ENCODE measurements around the gene LBHD2.
"Not testable (repeated sequence)": the region's sequence is repeated elsewhere in the genome, so short reads cannot be mapped to it uniquely, and the experiment has no call there.

Gene LBHD2

GRCh38 chr14:103118018-103118662, 34.1 kb downstream of the LBHD2 start:
- no peak for TF ChIP-seq CTCF (IDR thresholded peaks at IDR 0.05; ENCODE audit: insufficient read depth, low read depth, low read length, missing control alignments)
- H3K4me3 ChIP-seq (ENCODE audit: low read length), result no peak overlapping the region
- no peak for DNase-seq (ENCODE audit: low read depth)

GRCh38 chr14:103118663-103119404, 34.8 kb downstream of the LBHD2 start:
- no peak for DNase-seq (ENCODE audit: low read depth)
- no peak overlapping the region for H3K4me3 ChIP-seq (ENCODE audit: low read length)
- no peak for TF ChIP-seq CTCF (IDR thresholded peaks at IDR 0.05; ENCODE audit: insufficient read depth, low read depth, low read length, missing control alignments)

GRCh38 chr14:103119527-103119926, 35.5 kb downstream of the LBHD2 start:
- not testable (repeated sequence) for H3K4me3 ChIP-seq (ENCODE audit: low read length); DNase-seq (ENCODE audit: low read depth)

GRCh38 chr14:103121121-103121845, 37.3 kb downstream of the LBHD2 start:
- no peak overlapping the region for H3K4me3 ChIP-seq (ENCODE audit: low read length)
- no peak for TF ChIP-seq CTCF (IDR thresholded peaks at IDR 0.05; ENCODE audit: insufficient read depth, low read depth, low read length, missing control alignments)
- DNase-seq (ENCODE audit: low read depth), result no peak

GRCh38 chr14:103121846-103122584, 38.0 kb downstream of the LBHD2 start:
- peak; percentile 42 for DNase-seq (ENCODE audit: low read depth)

GRCh38 chr14:103122585-103122946, 38.6 kb downstream of the LBHD2 start:
- DNase-seq (ENCODE audit: low read depth), result no peak

More at GRCh38 chr14:103121846-103122584, 38.0 kb downstream of the LBHD2 start:
- no peak overlapping the region for H3K4me3 ChIP-seq (ENCODE audit: low read length)
- TF ChIP-seq CTCF (IDR thresholded peaks at IDR 0.05; ENCODE audit: insufficient read depth, low read depth, low read length, missing control alignments), result no peak

More at GRCh38 chr14:103122585-103122946, 38.6 kb downstream of the LBHD2 start:
- TF ChIP-seq CTCF (IDR thresholded peaks at IDR 0.05; ENCODE audit: insufficient read depth, low read depth, low read length, missing control alignments), result no peak
- H3K4me3 ChIP-seq (ENCODE audit: low read length), result no peak overlapping the region
